Measurements from ENCODE around the gene ZNF101.
A peak's percentile ranks its signal among the peaks of the same experiment; 100 is the strongest.

The ZNF101 gene

DNA sequence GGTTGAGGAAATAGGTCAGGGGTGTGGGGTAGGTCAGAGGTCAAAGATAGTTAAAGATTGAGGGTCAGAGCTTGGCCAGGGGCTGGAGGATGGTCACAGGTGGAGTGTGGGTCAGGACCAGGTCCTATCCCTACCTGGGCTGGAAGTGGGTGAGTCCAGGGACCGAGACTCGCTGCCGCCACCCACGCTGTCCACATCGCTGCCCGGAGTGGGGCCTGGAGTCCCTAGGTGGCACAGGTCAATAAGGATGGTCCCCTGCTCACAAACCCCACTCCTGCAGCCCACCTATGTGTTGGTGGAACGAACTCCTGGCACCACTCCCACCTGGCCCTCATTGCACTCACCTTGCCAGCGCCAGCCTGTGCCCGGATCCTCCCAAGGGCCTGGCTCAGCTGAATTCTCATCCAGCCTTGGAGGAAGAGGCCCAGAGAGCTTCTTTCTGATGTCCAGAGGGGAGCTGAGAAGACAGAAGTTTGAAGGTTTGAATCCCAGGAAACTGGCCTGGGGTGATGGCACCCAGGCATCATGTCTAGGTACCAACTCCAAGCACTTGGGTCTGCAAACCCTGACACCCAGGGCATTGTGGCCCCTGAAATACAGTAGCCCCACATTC lies 32.0 kb upstream of the ZNF101 start:
- Histone ChIP-seq H3K9ac (ENCODE audit: low read length) (no peak overlapping the region), H3K18ac (ENCODE audit: low read depth in 1 of 2, low read length in 2 of 2) (no peak overlapping the region), H2BK5ac (ENCODE audit: low read depth, low read length, poor library complexity, severe bottlenecking) (no peak overlapping the region), H3K27ac (ENCODE audit: low read length, poor library complexity, severe bottlenecking) (no peak overlapping the region), H3K14ac (ENCODE audit: low read length in 2 of 2) (no peak overlapping the region), H3K4me3 (ENCODE audit: insufficient read depth in 1 of 2, low read depth in 1 of 2, low read length in 2 of 2) (no peak overlapping the region), H3K4ac (ENCODE audit: low read depth in 1 of 2, low read length in 2 of 2) (no peak overlapping the region), H3K79me1 (replicated peaks; ENCODE audit: low read length, poor library complexity, severe bottlenecking) (peaks cover 2% of the 10 kb centered on the region), H3K4me2 (ENCODE audit: low read length, poor library complexity, severe bottlenecking) (no peak overlapping the region), H3K27me3 (ENCODE audit: control insufficient read depth in 1 of 2, insufficient read depth in 1 of 2, low read length in 2 of 2) (no peaks in the 10 kb centered on the region), H3K4me1 (ENCODE audit: control insufficient read depth, insufficient read depth, low read depth, low read length) (peaks cover 3% of the 10 kb centered on the region), H4K8ac (ENCODE audit: low read length) (no peak overlapping the region), H2AK5ac (ENCODE audit: low read length, severe bottlenecking) (no peak overlapping the region), H3K9me3 (ENCODE audit: control insufficient read depth, low read length) (no peaks in the 10 kb centered on the region), H4K91ac (ENCODE audit: low read length) (no peak overlapping the region), H2BK15ac (ENCODE audit: low read depth, poor library complexity, severe bottlenecking) (no peak overlapping the region), H2BK120ac (ENCODE audit: low read depth, low read length) (no peak overlapping the region), H3K36me3 (ENCODE audit: control insufficient read depth in 1 of 2, insufficient read depth in 2 of 2, low read depth in 1 of 2, low read length in 2 of 2) (peaks cover 45 to 73% of the 10 kb centered on the region in 2 experiments), H2BK12ac (ENCODE audit: low read length in 2 of 2) (no peak overlapping the region), H3K23ac (ENCODE audit: low read length in 2 of 2) (no peak overlapping the region), H2AFZ (ENCODE audit: low read depth, low read length) (no peak overlapping the region)
- DNase-seq: no peak
- over 99% methylated on average over 9 of the region's 9 CpGs for WGBS

- H2BK15ac ChIP-seq (ENCODE audit: low read depth, poor library complexity, severe bottlenecking): no peak overlapping the region
- H3K14ac ChIP-seq (ENCODE audit: low read length in 2 of 2): no peak overlapping the region
- no peak overlapping the region for H2AK5ac ChIP-seq (ENCODE audit: low read length, severe bottlenecking)
- H2BK5ac ChIP-seq (ENCODE audit: low read depth, low read length, poor library complexity, severe bottlenecking): no peak overlapping the region
- H3K23ac ChIP-seq (ENCODE audit: low read length in 2 of 2): no peak overlapping the region
- peaks cover 3% of the 10 kb centered on the region for H3K4me1 ChIP-seq (ENCODE audit: control insufficient read depth, insufficient read depth, low read depth, low read length)
- H2BK12ac ChIP-seq (ENCODE audit: low read length in 2 of 2): no peak overlapping the region
- H4K91ac ChIP-seq (ENCODE audit: low read length): no peak overlapping the region
- H3K9ac ChIP-seq (ENCODE audit: low read length): no peak overlapping the region
- H3K4me3 ChIP-seq (ENCODE audit: insufficient read depth in 1 of 2, low read depth in 1 of 2, low read length in 2 of 2): no peak overlapping the region
- H2BK120ac ChIP-seq (ENCODE audit: low read depth, low read length): no peak overlapping the region
- H2AFZ ChIP-seq (ENCODE audit: low read depth, low read length): no peak overlapping the region
- no peak overlapping the region for H3K27ac ChIP-seq (ENCODE audit: low read length, poor library complexity, severe bottlenecking)
- no peak overlapping the region for H3K18ac ChIP-seq (ENCODE audit: low read depth in 1 of 2, low read length in 2 of 2)
- H4K8ac ChIP-seq (ENCODE audit: low read length): no peak overlapping the region
- no peak overlapping the region for H3K4me2 ChIP-seq (ENCODE audit: low read length, poor library complexity, severe bottlenecking)
- 84% methylated on average over 26 of the region's 27 CpGs for WGBS
- H3K36me3 ChIP-seq (ENCODE audit: control insufficient read depth in 1 of 2, insufficient read depth in 2 of 2, low read depth in 1 of 2, low read length in 2 of 2): peaks cover 45 to 74% of the 10 kb centered on the region in 2 experiments
- peaks cover 5% of the 10 kb centered on the region for H3K79me1 ChIP-seq (replicated peaks; ENCODE audit: low read length, poor library complexity, severe bottlenecking)
- H3K27me3 ChIP-seq (ENCODE audit: control insufficient read depth in 1 of 2, insufficient read depth in 1 of 2, low read length in 2 of 2): no peaks in the 10 kb centered on the region
- no peaks in the 10 kb centered on the region for H3K9me3 ChIP-seq (ENCODE audit: control insufficient read depth, low read length)
- H3K4ac ChIP-seq (ENCODE audit: low read depth in 1 of 2, low read length in 2 of 2): no peak overlapping the region
- DNase-seq: no peak
These were observed 31.5 kb upstream of the ZNF101 start for GRCh38 chr19:19637186-19637522.

- Histone ChIP-seq H4K8ac (ENCODE audit: low read length) (no peak overlapping the region), H2BK12ac (ENCODE audit: low read length in 2 of 2) (no peak overlapping the region), H3K9me3 (ENCODE audit: control insufficient read depth, low read length) (no peaks in the 10 kb centered on the region), H2BK5ac (ENCODE audit: low read depth, low read length, poor library complexity, severe bottlenecking) (no peak overlapping the region), H3K4me1 (ENCODE audit: control insufficient read depth, insufficient read depth, low read depth, low read length) (peaks cover 8% of the 10 kb centered on the region), H3K14ac (ENCODE audit: low read length in 2 of 2) (no peak overlapping the region), H3K36me3 (ENCODE audit: control insufficient read depth in 1 of 2, insufficient read depth in 2 of 2, low read depth in 1 of 2, low read length in 2 of 2) (peaks cover 40 to 69% of the 10 kb centered on the region in 2 experiments), H4K91ac (ENCODE audit: low read length) (no peak overlapping the region), H2AFZ (ENCODE audit: low read depth, low read length) (no peak overlapping the region), H3K23ac (ENCODE audit: low read length in 2 of 2) (no peak overlapping the region), H3K27ac (ENCODE audit: low read length, poor library complexity, severe bottlenecking) (no peak overlapping the region), H2AK5ac (ENCODE audit: low read length, severe bottlenecking) (no peak overlapping the region), H2BK15ac (ENCODE audit: low read depth, poor library complexity, severe bottlenecking) (no peak overlapping the region), H3K18ac (ENCODE audit: low read depth in 1 of 2, low read length in 2 of 2) (no peak overlapping the region), H3K79me1 (replicated peaks; ENCODE audit: low read length, poor library complexity, severe bottlenecking) (peaks cover 9% of the 10 kb centered on the region), H2BK120ac (ENCODE audit: low read depth, low read length) (no peak overlapping the region), H3K9ac (ENCODE audit: low read length) (no peak overlapping the region), H3K27me3 (ENCODE audit: control insufficient read depth in 1 of 2, insufficient read depth in 1 of 2, low read length in 2 of 2) (no peaks in the 10 kb centered on the region), H3K4ac (ENCODE audit: low read depth in 1 of 2, low read length in 2 of 2) (no peak overlapping the region), H3K4me3 (ENCODE audit: insufficient read depth in 1 of 2, low read depth in 1 of 2, low read length in 2 of 2) (no peak overlapping the region), H3K4me2 (ENCODE audit: low read length, poor library complexity, severe bottlenecking) (no peak overlapping the region)
- DNase-seq: no peak
- 92% methylated on average over 44 of the region's 53 CpGs for WGBS
These were observed 31.0 kb upstream of the ZNF101 start for GRCh38 chr19:19637523-19638251.

DNA sequence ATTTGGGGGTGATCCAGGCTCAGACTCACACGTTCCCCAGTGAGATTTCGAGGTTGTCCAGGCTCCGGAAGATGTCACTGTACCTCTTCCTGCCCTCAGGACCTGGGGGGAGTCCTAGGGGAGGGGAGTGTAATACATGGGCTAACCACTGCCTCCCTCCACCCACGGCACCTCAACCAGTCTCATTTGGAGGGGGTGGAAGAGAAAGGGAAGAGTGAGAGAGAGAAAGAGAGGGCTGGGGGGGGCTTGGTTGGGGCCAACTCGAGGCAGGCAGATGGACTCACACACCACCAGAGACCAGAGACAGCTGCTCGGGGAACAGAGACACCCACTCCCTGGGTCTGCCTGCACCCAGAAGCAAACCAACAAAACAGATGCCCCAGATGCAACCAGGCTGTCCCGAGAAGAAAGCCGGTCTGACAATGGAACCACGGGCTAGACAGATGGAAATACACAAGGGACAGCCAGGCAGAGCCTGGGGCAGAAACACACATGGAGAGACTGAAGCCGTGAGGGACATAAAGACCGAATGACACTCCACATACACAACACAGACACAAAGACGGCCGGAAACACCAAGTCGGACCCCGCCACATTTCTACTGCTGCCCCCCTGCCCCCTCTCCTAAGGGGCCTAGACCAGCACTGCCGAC lies 26.0 kb upstream of the ZNF101 start:
- peak overlapping the region; percentile 81 to 92 for H3K4me3 ChIP-seq (ENCODE audit: insufficient read depth in 1 of 2, low read depth in 1 of 2, low read length in 2 of 2)
- H3K27me3 ChIP-seq (ENCODE audit: control insufficient read depth in 1 of 2, insufficient read depth in 1 of 2, low read length in 2 of 2): no peaks in the 10 kb centered on the region
- peak overlapping the region in 1 of 2 experiments; percentile 24 for H2BK12ac ChIP-seq (ENCODE audit: low read length in 2 of 2)
- peak overlapping the region in 1 of 2 experiments; percentile 91 for H3K4ac ChIP-seq (ENCODE audit: low read depth in 1 of 2, low read length in 2 of 2)
- H3K9ac ChIP-seq (ENCODE audit: low read length): peak overlapping the region; percentile 89
- H4K91ac ChIP-seq (ENCODE audit: low read length): peak overlapping the region; percentile 84
- H2BK120ac ChIP-seq (ENCODE audit: low read depth, low read length): peak overlapping the region; percentile 74
- peak; percentile 38 for DNase-seq
- no peak overlapping the region for H3K27ac ChIP-seq (ENCODE audit: low read length, poor library complexity, severe bottlenecking)
- H2BK15ac ChIP-seq (ENCODE audit: low read depth, poor library complexity, severe bottlenecking): peak overlapping the region; percentile 87
- no peak overlapping the region for H2AK5ac ChIP-seq (ENCODE audit: low read length, severe bottlenecking)
- H3K4me1 ChIP-seq (ENCODE audit: control insufficient read depth, insufficient read depth, low read depth, low read length): peaks cover 12% of the 10 kb centered on the region
- peak overlapping the region; percentile 46 for H2AFZ ChIP-seq (ENCODE audit: low read depth, low read length)
- H4K8ac ChIP-seq (ENCODE audit: low read length): peak overlapping the region; percentile 56
- peak overlapping the region in 1 of 2 experiments; percentile 64 for H3K23ac ChIP-seq (ENCODE audit: low read length in 2 of 2)
- WGBS: 18% methylated on average over 14 of the region's 16 CpGs
- peak overlapping the region; percentile 4 for H2BK5ac ChIP-seq (ENCODE audit: low read depth, low read length, poor library complexity, severe bottlenecking)
- peak overlapping the region; percentile 82 for H3K4me2 ChIP-seq (ENCODE audit: low read length, poor library complexity, severe bottlenecking)
- H3K18ac ChIP-seq (ENCODE audit: low read depth in 1 of 2, low read length in 2 of 2): peak overlapping the region; percentile 56 to 84
- H3K9me3 ChIP-seq (ENCODE audit: control insufficient read depth, low read length): no peaks in the 10 kb centered on the region
- H3K36me3 ChIP-seq (ENCODE audit: control insufficient read depth in 1 of 2, insufficient read depth in 2 of 2, low read depth in 1 of 2, low read length in 2 of 2): peaks cover 36 to 60% of the 10 kb centered on the region in 2 experiments
- H3K79me1 ChIP-seq (replicated peaks; ENCODE audit: low read length, poor library complexity, severe bottlenecking): peaks cover 15% of the 10 kb centered on the region
- H3K14ac ChIP-seq (ENCODE audit: low read length in 2 of 2): peak overlapping the region in 1 of 2 experiments; percentile 6

All from mesenchymal stem cell (in vitro differentiated cells and primary cell).